Right lobe of liver (tissue), 4 donors: ENCODE measurements around the gene ALAD.

Experiments used
- CTCF ChIP-seq, 4 donors: fragments of 200-600 bp in 3 of 4; fragments of 450-650 bp in 1 of 4; IDR thresholded peaks; one replicate each; pipeline versions ENCODE4 v1.5.1 to v1.8.0; 2016 to 2022; ENCODE audit warnings: antibody characterized with exemption in 4 of 4, mild to moderate bottlenecking in 2 of 4
- POLR2A ChIP-seq: fragments of 450-650 bp; IDR thresholded peaks from one replicate; pipeline ENCODE4 v1.6.1; 2017; ENCODE audit warnings: antibody characterized with exemption, mild to moderate bottlenecking
- donor health status: DM: no; HTN: no; CAD: no.
- donor health status: DM: no; HTN: no; CAD: no.
- donor health status: DM: no; HTN: yes; CAD: no.

GRCh38 chr9:113395000-113395861 is 5.9 kb downstream of the ALAD start:
- TF ChIP-seq CTCF (IDR thresholded peaks at IDR 0.05): no peak
- TF ChIP-seq POLR2A: no peak
